ENCODE data around the gene PFDN2. TPM values are rescaled to one million over a fixed set of nuclear protein-coding genes. Genes with fewer than 3 reads are reported as not detected.

PFDN2 gene
- total and polyA plus RNA-seq, 12 donors: 33.6 to 452 (median 57.1) TPM

DNA sequence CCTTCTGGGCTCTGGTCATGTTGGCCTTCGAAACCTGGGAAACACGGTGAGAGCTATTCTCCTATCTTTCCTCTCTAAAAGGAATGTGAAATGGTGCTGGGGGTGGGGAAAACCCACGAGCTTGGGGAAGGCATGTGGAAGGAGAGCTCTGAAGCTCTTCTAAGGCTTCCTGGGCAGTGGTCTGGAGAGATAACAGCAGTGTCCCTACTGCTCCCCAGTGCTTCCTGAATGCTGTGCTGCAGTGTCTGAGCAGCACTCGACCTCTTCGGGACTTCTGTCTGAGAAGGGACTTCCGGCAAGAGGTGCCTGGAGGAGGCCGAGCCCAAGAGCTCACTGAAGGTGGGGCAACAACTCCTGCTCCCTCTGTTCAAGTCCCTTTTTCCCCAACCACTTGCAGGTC, 44.2 kb upstream of the PFDN2 start:
- TF ChIP-seq POLR2A (IDR thresholded peaks at IDR 0.05): no peak
- no peak for TF ChIP-seq CTCF (IDR thresholded peaks at IDR 0.05)
- WGBS, 4 donors: 75 to 83% (median 81%) methylated on average over 7 of the region's 7 CpGs
- DNase-seq: no peak
- no peaks in the 10 kb centered on the region for H3K27me3 ChIP-seq
- peak overlapping the region in 1 of 5 donors; percentile 3 for H3K27ac ChIP-seq
- H3K36me3 ChIP-seq (replicated peaks in 1 of 2): peaks cover 0 to 43% of the 10 kb centered on the region in 2 donors
- intact Hi-C loops (cut with DNase I): no loop called here
- H3K9me3 ChIP-seq (replicated peaks in 1 of 3): no peaks in the 10 kb centered on the region
- H3K4me1 ChIP-seq (replicated peaks in 1 of 2): peaks cover 15 to 31% of the 10 kb centered on the region in 2 donors
- H3K4me3 ChIP-seq: no peak overlapping the region

- no peak for TF ChIP-seq CTCF (IDR thresholded peaks at IDR 0.05)
- TF ChIP-seq POLR2A (IDR thresholded peaks at IDR 0.05): no peak
Observed at GRCh38 chr1:161161652-161162051, 43.8 kb upstream of the PFDN2 start.

DNA sequence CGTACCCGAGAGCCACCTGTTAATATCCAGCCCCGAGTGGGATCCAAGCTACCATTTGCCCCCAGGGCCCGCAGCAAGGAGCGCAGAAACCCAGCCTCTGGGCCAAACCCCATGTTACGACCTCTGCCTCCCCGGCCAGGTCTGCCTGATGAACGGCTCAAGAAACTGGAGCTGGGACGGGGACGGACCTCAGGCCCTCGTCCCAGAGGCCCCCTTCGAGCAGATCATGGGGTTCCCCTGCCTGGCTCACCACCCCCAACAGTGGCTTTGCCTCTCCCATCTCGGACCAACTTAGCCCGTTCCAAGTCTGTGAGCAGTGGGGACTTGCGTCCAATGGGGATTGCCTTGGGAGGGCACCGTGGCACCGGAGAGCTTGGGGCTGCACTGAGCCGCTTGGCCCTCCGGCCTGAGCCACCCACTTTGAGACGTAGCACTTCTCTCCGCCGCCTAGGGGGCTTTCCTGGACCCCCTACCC, 42.9 kb upstream of the PFDN2 start:
- TF ChIP-seq POLR2A (IDR thresholded peaks at IDR 0.05): no peak
- TF ChIP-seq CTCF (IDR thresholded peaks at IDR 0.05): no peak
- WGBS, 4 donors: 87 to 96% (median 92%) methylated on average over 10 to 22 of the region's 22 CpGs
- intact Hi-C loops (cut with DNase I): no loop called here
- no peak for DNase-seq
- Histone ChIP-seq H3K27ac (no peak overlapping the region), H3K36me3 (replicated peaks in 1 of 2) (peaks cover 0 to 48% of the 10 kb centered on the region in 2 donors), H3K4me3 (no peak overlapping the region), H3K4me1 (replicated peaks in 1 of 2) (peaks cover 12 to 27% of the 10 kb centered on the region in 2 donors), H3K27me3 (no peaks in the 10 kb centered on the region), H3K9me3 (replicated peaks in 1 of 3) (no peaks in the 10 kb centered on the region)

More at GRCh38 chr1:161161652-161162051, 43.8 kb upstream of the PFDN2 start:
- WGBS, 4 donors: 83 to 92% (median 89%) methylated on average over 5 of the region's 5 CpGs
- Histone ChIP-seq H3K36me3 (replicated peaks in 1 of 2) (peaks cover 0 to 47% of the 10 kb centered on the region in 2 donors), H3K27me3 (no peaks in the 10 kb centered on the region), H3K4me1 (replicated peaks in 1 of 2) (peaks cover 12 to 27% of the 10 kb centered on the region in 2 donors), H3K27ac (peak overlapping the region in 1 of 5 donors; percentile 12), H3K4me3 (no peak overlapping the region), H3K9me3 (replicated peaks in 1 of 3) (no peaks in the 10 kb centered on the region)
- intact Hi-C loops (cut with DNase I): no loop called here
- no peak for DNase-seq

DNA sequence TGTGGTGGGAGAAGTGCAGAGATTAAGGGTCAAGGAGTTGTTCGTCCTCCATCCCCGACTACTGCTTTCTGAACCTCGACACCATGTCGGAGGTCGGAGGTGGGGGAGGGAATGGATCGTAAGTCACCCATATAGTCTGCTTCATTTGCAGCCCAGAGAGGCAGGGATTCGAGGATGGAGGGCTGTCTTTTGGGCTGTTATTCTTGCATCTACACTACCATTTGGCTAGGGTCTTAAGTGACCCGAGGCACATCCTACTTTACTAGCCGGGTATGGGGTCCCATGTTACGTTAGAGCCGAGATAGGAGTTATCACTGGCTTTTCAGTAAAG, 42.0 kb upstream of the PFDN2 start:
- TF ChIP-seq POLR2A (IDR thresholded peaks at IDR 0.05) (no peak), CTCF (IDR thresholded peaks at IDR 0.05) (no peak)
- Histone ChIP-seq H3K27ac (peak overlapping the region in 4 of 5 donors; percentile 55 to 88 (median 80)), H3K4me3 (peak overlapping the region in 3 of 4 donors; percentile 71 to 94 (median 93)), H3K27me3 (no peaks in the 10 kb centered on the region), H3K36me3 (replicated peaks in 1 of 2) (peaks cover 0 to 48% of the 10 kb centered on the region in 2 donors), H3K4me1 (replicated peaks in 1 of 2) (peaks cover 5 to 25% of the 10 kb centered on the region in 2 donors), H3K9me3 (replicated peaks in 1 of 3) (no peaks in the 10 kb centered on the region)
- intact Hi-C loops (cut with DNase I): no loop called here
- WGBS, 4 donors: 3 to 9% (median 5%) methylated on average over 10 to 11 of the region's 11 CpGs
- no peak for DNase-seq

All from adrenal gland (tissue), 12 donors.